Prostate gland (tissue), 2 donors: Measurements from ENCODE around the gene MAGI2.

ENCODE experiments used
- CTCF ChIP-seq, 4 experiments: fragments of 200-600 bp in 2 of 4; fragments of 450-650 bp in 2 of 4; sonication (generic) in 2 of 4; IDR thresholded peaks; 1 replicate in 3 of 4; 2 replicates in 1 of 4; pipeline ENCODE4 v1.5.1; 2016 to 2019; ENCODE audit warnings: antibody characterized with exemption in 4 of 4, mild to moderate bottlenecking in 2 of 4, moderate library complexity in 2 of 4
- POLR2A ChIP-seq: fragments of 450-650 bp; IDR thresholded peaks from one replicate; pipeline ENCODE4 v1.6.1; 2016; ENCODE audit warnings: antibody characterized with exemption, mild to moderate bottlenecking
- POLR2AphosphoS5 ChIP-seq: sonication (generic); formaldehyde crosslinking; IDR thresholded peaks from one replicate; pipeline ENCODE4 v1.6.1; 2017; ENCODE audit warnings: antibody characterized with exemption

- TF ChIP-seq CTCF (IDR thresholded peaks at IDR 0.05), result no peak
- TF ChIP-seq POLR2A, result no peak
- TF ChIP-seq POLR2AphosphoS5, result no peak
Observed at GRCh38 chr7:79137942-79138341, 315.5 kb downstream of the MAGI2 start.
